GM21529 (cell line): ENCODE results near the gene NUTM2A.
"Not testable (repeated sequence)": the region's sequence is repeated elsewhere in the genome, so short reads cannot be mapped to it uniquely, and the experiment has no call there.

Source experiments
- ATAC-seq: cut with Tn5 transposase; IDR thresholded peaks from one replicate; pipeline ENCODE4 v1.9.1; 2021; ENCODE audit not compliant: unreplicated experiment

NUTM2A gene

GRCh38 chr10:87242192-87242591 lies 16.9 kb downstream of the NUTM2A start:
- ATAC-seq: not testable (repeated sequence)

GRCh38 chr10:87247335-87247734 lies 22.1 kb downstream of the NUTM2A start:
- ATAC-seq: not testable (repeated sequence)

- ATAC-seq: not testable (repeated sequence)
These were observed 23.6 kb downstream of the NUTM2A start for GRCh38 chr10:87248818-87249353.

GRCh38 chr10:87280749-87281392 lies 55.6 kb downstream of the NUTM2A start:
- ATAC-seq: not testable (repeated sequence)
